ENCODE results near the gene BMP6.

DNA sequence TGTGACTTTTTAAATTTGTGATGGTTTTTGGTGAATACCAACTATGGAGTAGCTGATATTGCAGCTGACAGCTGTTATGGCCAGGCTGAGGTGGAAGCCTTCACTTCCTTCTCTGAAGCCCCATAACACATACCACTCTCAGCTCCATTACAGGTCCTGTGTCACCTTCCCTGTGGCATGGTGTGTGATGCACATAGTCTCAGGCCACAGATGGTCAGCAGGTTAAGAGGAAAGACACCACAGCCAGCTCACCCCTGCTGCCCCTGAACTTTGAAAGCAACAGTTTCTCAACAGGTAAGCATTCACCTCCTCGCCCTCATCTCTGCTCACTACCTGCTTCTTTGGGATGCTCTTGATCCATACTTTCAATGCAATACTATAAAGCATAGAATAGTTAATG, 177.0 kb downstream of the BMP6 start:
- TF ChIP-seq CTCF (IDR thresholded peaks at IDR 0.05) (no peak), POLR2A (IDR thresholded peaks at IDR 0.05) (no peak)

All from heart left ventricle (tissue), 13 donors.